GM12874 (cell line): Measurements from ENCODE around the gene JPH3.

Experiments used
- CTCF ChIP-seq: IDR thresholded peaks from 2 replicates; pipeline ENCODE4 v1.5.1; 2011; ENCODE audit warnings: low read depth, mild to moderate bottlenecking, control low read depth, low read length, moderate library complexity; ENCODE audit not compliant: insufficient read depth

JPH3 gene

GRCh38 chr16:87703071-87703470, 100.8 kb downstream of the JPH3 start:
- TF ChIP-seq CTCF = no peak

GRCh38 chr16:87703835-87704375, 101.6 kb downstream of the JPH3 start:
- no peak for TF ChIP-seq CTCF

GRCh38 chr16:87704754-87705353, 102.5 kb downstream of the JPH3 start:
- TF ChIP-seq CTCF = no peak

- no peak for TF ChIP-seq CTCF
These were observed 103.5 kb downstream of the JPH3 start for GRCh38 chr16:87705771-87706277.

GRCh38 chr16:87706278-87707000, 104.1 kb downstream of the JPH3 start:
- TF ChIP-seq CTCF = no peak

GRCh38 chr16:87707097-87707496, 104.8 kb downstream of the JPH3 start:
- no peak for TF ChIP-seq CTCF

- no peak for TF ChIP-seq CTCF
These were observed 105.6 kb downstream of the JPH3 start for GRCh38 chr16:87707714-87708580.
